GM19099 (cell line): ENCODE data around the gene ANKS1B.

Experiments used
- POLR2A ChIP-seq: IDR thresholded peaks from 3 replicates; pipeline ENCODE4 v1.6.1; 2011; ENCODE audit warnings: low read depth; ENCODE audit not compliant: insufficient read length; ENCODE audit errors: extremely low read depth

Gene ANKS1B

GRCh38 chr12:99439399-99439798 is 545.3 kb downstream of the ANKS1B start:
- no peak for TF ChIP-seq POLR2A

- TF ChIP-seq POLR2A: no peak
These were observed 548.2 kb downstream of the ANKS1B start for GRCh38 chr12:99436584-99436983.

- no peak for TF ChIP-seq POLR2A
These were observed 549.5 kb downstream of the ANKS1B start for GRCh38 chr12:99435095-99435791.

DNA sequence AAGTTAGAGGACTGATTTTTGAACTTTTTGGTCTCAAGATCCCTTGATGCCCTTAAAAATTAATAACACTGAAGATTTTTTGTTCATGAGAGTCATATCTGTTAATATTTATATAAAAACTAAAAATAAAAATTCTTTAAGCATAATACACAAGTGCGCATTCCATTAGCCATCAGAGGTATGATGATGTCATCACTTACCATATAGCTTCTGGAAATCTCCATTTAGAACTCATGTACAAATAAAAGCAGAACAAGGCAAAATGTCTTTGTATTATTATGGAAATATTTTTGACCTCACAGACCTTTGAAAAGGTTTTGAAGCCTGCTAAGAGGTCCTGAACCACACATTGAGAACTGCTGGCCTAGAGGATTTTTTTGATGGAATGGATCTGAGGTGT is 551.6 kb downstream of the ANKS1B start:
- no peak for TF ChIP-seq POLR2A

DNA sequence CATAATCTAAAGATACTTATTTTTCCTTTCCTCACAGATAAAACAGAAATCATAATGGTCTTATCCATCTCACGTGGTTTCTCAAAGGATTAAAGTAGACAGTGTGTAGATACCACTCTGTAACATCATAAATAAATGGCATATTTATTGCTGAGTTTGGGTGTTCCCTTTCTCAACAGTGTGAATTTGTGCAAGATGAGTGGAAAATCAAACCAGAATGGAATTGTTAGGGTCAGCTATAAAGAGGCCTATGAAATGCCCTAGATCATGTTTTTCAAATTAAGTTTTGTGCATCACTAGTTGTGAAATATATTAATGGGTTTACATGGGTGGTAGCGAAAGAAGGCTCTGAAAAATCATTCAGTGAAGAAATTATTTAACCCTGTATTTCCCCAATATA is 553.5 kb downstream of the ANKS1B start:
- no peak for TF ChIP-seq POLR2A

DNA sequence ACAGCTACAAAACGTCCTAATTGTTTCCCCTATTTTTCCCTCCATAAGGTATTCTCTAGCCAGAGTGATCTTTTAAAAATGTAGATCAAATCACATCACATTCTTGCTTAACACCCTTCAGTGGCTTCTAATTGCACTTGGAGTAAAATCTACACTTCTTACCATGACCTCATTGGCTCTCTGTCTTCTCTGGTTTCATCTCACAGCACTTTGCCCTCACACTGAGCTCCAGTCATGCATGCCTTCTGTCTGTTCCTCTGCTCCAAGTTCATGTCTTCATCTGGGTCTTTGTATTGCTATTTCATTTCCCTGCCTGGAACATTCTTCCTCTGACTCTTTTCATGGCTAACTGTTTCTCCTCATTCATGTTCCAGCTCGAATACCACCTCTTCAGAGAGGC is 557.6 kb downstream of the ANKS1B start:
- no peak for TF ChIP-seq POLR2A

GRCh38 chr12:99418379-99418778 is 566.4 kb downstream of the ANKS1B start:
- TF ChIP-seq POLR2A: no peak

GRCh38 chr12:99413751-99414150 is 571.0 kb downstream of the ANKS1B start:
- TF ChIP-seq POLR2A: no peak

- no peak for TF ChIP-seq POLR2A
These were observed 591.0 kb downstream of the ANKS1B start for GRCh38 chr12:99393763-99394162.

GRCh38 chr12:99392091-99392850 is 592.5 kb downstream of the ANKS1B start:
- no peak for TF ChIP-seq POLR2A

- TF ChIP-seq POLR2A: no peak
These were observed 594.0 kb downstream of the ANKS1B start for GRCh38 chr12:99390707-99391106.

DNA sequence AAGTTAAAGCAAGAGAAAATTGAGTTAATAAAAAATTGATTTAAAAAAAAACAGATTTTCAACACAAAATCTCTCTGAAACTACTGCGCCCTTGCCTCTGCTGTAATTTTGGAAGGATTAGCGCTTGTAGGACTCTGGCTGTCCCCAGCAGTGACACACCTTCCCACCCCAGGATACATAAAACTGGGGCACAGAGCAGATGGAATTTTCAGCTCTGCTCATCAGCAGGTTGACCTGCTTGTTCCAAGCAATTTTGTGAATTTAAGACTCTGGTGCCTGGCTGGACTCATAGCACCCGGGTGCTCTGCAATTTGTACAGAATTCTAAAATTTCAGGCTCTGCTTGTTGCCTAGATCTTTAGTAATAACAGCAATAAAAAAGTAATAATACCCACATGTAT is 595.0 kb downstream of the ANKS1B start:
- TF ChIP-seq POLR2A: no peak

- TF ChIP-seq POLR2A: no peak
These were observed 596.0 kb downstream of the ANKS1B start for GRCh38 chr12:99388671-99389195.

DNA sequence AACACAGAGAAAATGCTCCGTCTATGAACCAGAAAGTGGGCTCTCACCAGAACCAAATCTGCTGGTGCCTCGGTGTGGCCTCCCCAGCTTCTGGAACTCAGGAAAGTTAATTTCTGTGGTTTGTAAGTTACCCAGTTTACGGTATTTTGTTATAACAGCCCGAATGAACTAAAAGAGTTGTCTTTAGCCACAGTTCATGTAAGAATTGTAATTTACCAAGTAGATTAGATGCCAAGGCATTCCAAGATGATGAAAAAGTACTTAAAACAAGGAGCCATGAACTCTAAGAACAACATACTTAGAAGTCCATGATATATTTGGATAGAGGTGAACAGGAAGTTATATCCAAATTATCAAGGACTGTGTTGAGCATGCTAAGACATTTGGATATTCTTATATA is 597.1 kb downstream of the ANKS1B start:
- no peak for TF ChIP-seq POLR2A

- TF ChIP-seq POLR2A: no peak
These were observed 597.8 kb downstream of the ANKS1B start for GRCh38 chr12:99386907-99387306.

DNA sequence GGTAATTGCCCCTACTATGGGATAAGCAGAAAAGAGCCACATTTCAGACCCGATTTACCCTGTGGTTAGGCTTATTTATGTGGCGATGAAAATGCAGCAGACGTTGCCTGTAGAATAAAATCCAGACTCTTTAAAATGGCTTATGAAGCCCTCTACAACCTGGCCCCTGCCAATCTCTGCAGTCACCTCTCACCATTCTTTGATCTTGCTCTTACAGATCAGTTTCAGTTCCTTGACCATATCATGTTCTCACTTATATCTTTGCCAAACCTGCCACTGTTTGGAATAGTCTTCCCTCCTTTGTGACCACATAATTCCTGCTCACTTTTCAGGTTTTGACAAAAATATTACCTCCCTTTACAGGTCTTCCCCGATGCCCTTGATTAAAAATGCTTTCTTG is 601.5 kb downstream of the ANKS1B start:
- TF ChIP-seq POLR2A: no peak
